ENCODE measurements around the gene ATP2B2.

ATP2B2 gene

GRCh38 chr3:10423171-10423882, 82.1 kb downstream of the ATP2B2 start:
- no peak for DNase-seq

GRCh38 chr3:10421996-10422395, 83.4 kb downstream of the ATP2B2 start:
- no peak for DNase-seq

GRCh38 chr3:10420745-10421475, 84.5 kb downstream of the ATP2B2 start:
- no peak for DNase-seq

- no peak for DNase-seq
Observed at GRCh38 chr3:10419637-10420232, 85.7 kb downstream of the ATP2B2 start.

- DNase-seq = no peak
Observed at GRCh38 chr3:10417847-10418246, 87.5 kb downstream of the ATP2B2 start.

- DNase-seq = no peak
Observed at GRCh38 chr3:10416730-10417300, 88.6 kb downstream of the ATP2B2 start.

GRCh38 chr3:10413041-10413440, 92.3 kb downstream of the ATP2B2 start:
- DNase-seq = no peak

- no peak for DNase-seq
Observed at GRCh38 chr3:10411598-10412332, 93.6 kb downstream of the ATP2B2 start.

- DNase-seq = no peak
Observed at GRCh38 chr3:10410383-10411002, 94.9 kb downstream of the ATP2B2 start.

GRCh38 chr3:10408680-10409079, 96.7 kb downstream of the ATP2B2 start:
- no peak for DNase-seq

GRCh38 chr3:10407361-10407760, 98.0 kb downstream of the ATP2B2 start:
- DNase-seq = no peak

GRCh38 chr3:10406414-10406813, 99.0 kb downstream of the ATP2B2 start:
- no peak for DNase-seq

GRCh38 chr3:10405816-10406215, 99.6 kb downstream of the ATP2B2 start:
- no peak for DNase-seq

GRCh38 chr3:10404876-10405275, 100.5 kb downstream of the ATP2B2 start:
- DNase-seq = no peak

GRCh38 chr3:10404377-10404776, 101.0 kb downstream of the ATP2B2 start:
- no peak for DNase-seq

- DNase-seq = no peak
Observed at GRCh38 chr3:10401990-10402761, 103.2 kb downstream of the ATP2B2 start.

- DNase-seq = no peak
Observed at GRCh38 chr3:10400749-10401495, 104.5 kb downstream of the ATP2B2 start.

GRCh38 chr3:10400050-10400748, 105.2 kb downstream of the ATP2B2 start:
- DNase-seq = no peak

- DNase-seq = no peak
Observed at GRCh38 chr3:10399634-10400033, 105.8 kb downstream of the ATP2B2 start.

GRCh38 chr3:10398341-10398740, 107.0 kb downstream of the ATP2B2 start:
- no peak for DNase-seq
